Measurements from ENCODE around the gene BMP7.
"Not testable (repeated sequence)": the region's sequence is repeated elsewhere in the genome, so short reads cannot be mapped to it uniquely, and the experiment has no call there.

The BMP7 gene

DNA sequence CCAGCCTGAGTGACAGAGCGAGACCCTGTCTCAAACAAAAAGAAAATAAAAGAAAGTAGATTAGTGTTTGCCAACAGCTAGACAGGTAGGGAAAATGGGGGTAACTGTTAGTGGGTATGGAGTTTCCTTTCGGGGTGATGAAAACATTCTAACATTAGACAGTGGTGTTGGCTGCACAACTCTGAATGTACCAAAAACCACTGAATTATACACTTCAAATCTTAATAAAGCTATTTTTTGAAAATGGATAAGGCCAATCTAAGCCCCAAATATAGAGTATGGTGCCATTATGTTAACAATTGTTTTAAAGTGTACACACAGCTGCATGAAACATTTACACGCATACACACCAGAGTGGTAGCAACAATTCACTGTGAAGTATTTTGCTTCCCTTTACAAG lies 57.0 kb downstream of the BMP7 start:
- no peak for DNase-seq

DNA sequence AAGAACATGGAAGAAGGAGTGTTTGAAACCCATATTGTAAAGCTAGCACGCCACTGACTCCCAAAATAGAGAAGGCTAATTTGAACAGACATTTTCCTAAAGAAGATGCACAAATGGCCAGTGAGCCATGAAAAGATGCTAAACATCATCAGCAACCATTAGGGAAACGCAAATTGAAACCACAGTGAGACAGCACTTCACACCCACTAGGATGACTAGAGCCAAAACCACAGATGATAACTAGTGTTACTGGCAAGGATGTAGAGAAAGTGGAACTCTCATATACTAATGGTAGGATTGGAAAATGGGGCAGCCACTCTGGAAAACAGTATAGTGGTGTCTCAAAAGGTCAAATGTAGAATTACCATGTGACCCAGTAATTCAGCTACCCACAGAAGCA lies 58.2 kb downstream of the BMP7 start:
- no peak for DNase-seq

- no peak for DNase-seq
Measured at GRCh38 chr20:57207251-57207650, 59.2 kb downstream of the BMP7 start.

DNA sequence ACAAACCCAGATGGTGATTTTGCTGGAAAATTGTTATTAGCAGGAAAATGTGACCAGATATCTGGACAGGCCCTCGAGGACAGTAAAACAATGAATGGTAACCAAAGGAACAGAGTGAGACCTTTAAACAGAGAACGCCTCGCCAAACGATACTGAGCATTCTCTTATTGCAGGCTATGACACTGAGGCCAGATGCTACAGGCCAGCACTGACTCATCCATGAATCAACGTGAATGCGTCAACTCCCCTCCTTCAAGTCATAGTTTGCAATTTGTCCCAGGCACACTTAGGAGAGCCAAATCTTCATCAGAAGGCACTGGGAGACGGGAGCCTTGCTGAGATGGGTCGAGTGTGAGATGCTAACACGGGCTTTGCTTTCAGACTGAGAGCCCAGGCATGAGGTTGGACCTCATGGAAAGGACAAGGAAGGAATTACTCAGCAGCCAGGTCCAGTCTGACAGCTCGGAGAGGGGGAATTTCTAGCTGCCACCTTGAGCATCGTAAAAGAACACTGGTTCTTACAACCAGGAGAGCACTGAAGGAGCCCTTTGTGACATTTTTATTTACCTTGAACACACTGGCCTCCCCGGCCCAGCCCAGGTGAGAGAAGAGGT lies 60.7 kb downstream of the BMP7 start:
- no peak for DNase-seq

DNA sequence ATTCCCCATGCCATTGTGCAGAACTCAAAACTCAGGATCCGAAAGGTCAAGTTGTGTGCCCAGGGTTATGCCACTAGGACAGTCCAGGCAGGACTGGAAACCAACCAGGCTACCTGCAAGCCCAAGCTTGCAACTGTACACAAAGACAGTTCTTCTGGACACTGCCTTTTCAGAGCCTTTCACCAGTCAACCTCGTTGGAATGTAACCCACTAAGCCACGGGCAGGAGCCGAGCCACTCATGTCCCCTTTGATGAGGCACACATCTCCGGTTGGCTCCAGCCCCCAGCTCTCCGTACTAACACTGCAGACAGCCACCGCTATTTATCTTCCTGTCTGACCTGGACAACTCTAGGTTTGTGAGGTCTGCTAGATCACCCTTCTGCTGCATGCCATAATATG lies 62.5 kb downstream of the BMP7 start:
- no peak for DNase-seq

DNA sequence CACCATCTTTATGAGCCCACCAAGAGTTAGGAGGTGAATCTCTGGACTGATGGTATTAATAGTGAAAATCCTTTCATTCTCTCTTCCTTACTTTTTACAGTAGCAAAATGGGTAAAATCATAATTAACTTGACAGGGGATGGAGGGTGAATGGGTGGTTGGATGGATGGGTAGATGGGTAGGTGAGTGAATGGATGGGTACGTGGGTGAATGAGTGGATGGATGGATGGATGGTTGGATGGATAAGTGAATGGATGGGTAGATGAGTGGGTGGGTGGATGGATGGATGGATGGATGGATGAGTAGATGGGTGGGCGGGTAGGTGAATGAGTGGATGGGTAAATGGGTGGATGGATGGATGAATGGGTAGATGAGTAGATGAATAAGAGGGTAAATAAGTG lies 63.2 kb downstream of the BMP7 start:
- DNase-seq: no peak

DNA sequence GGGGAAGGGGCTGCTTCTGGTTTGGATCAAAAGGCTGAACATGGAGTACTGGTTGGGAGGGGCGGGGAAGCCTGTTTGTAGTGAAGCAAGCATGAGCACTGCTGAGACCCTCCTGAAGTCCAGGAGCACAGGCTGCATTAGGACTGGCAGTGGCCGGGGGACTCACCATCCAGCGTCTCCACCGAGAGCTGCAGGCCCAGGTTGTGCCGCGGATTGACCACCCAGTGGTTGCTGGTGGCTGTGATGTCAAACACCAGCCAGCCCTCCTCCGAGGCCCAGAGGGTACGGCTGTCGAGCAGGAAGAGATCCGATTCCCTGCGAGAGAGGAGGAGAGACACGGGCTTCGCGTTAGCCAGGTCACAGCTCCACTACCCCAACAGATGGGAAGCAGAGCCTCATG lies 64.1 kb downstream of the BMP7 start:
- no peak for DNase-seq

- no peak for DNase-seq
Measured at GRCh38 chr20:57200882-57201695, 65.4 kb downstream of the BMP7 start.

DNA sequence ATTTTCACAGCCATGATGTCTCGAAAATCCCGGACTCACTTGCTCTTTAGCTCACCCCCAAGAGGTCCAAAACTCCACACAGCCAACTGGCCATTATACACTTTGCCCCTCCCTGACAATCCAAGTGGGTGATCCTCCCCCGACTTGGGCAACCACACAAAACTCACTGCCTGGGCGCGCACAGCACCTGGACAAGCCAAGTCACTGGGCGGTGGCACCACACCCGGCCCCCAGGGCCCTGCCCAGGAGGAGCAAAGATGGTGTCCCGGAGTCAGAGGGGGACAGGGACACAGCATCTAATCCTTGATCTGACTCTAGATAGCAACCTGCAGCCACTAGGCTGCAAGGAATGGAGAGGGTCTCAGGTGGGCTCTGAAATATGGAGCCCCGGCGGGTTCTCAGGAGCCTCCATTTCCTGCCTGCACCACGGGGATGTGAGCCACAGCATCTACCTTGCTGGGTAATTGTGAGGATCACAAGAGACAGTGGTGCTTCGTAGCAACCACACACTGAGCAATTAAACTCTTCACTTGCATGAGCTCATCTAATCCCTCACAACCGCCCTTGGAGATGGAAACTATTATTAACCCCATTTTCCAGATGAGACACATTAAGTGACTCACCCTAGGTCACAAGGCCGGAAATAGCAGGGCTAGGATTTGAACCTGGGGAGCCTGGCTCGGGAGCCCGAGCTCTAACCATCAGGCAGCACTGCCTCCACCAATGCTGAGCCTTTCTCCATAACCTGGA lies 66.6 kb downstream of the BMP7 start:
- no peak for DNase-seq

- no peak for DNase-seq
Measured at GRCh38 chr20:57198132-57199072, 68.0 kb downstream of the BMP7 start.

- DNase-seq: no peak
Measured at GRCh38 chr20:57197352-57198131, 68.9 kb downstream of the BMP7 start.

DNA sequence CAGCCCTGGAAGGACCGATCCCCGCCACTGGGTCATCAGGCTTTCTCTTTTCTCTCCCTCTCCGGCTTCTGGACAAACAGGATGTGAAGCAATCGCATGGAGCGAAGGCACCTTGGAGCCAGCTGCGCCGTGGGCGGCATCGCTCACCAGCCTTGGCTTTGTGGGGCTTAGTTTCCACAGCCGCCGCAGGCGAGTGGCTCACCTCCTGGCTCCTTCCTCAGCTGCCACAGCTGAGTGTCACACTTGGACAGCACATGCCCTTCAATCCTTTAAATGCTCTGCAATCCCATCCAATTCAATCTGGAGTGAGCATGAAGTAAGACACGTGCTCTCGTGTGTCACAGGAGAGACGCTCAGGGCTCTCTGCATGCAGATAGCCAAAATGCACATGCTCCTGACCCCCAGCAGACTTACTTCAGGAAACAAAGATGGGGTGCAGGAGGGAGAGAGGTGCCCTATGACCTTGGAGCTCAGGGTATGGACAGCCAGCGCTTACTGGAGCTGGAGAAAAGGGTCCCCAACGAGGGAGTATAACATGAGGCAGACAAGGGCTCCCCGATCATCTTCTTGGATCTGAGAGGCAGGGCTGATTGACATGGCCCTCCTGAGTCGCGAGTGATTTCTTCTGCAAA lies 70.9 kb downstream of the BMP7 start:
- DNase-seq: no peak

DNA sequence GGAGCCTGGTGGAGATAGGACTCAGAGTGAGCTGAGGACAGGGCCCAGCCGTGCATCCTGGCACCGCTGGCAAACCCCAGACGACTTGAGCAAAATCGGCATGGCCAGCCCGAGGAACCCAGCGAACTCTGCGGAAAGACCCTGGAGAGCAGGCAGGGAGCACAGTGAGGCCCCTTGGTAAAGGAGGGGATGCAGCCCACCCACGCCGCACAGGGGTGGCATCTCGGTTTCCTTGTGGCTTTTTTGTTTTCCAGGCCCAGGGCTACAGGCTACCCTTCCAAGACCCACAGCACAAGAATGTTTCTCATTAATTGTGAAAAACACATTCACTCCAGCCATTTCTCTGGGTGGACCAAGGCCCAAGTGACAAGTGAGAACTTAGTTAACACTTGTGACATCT lies 71.4 kb downstream of the BMP7 start:
- DNase-seq: no peak

DNA sequence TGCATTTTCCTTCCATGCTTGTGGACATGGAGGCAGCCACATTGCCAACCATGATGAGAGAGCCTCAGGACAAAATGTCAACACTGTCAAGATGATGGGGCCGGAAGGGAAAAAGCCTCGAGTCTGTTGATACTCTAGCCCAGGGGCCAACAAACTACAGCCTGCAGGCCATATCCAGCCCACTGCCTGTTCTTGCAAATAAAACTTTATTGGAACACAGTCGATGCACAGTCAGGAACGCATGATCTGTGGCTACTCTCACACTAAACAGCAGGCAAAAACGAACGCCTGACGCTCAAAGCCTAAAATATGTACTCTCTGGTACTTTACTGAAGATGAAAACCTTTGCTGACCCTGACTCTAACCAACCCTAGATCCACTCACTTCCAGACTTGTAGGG lies 72.3 kb downstream of the BMP7 start:
- no peak for DNase-seq

- DNase-seq: no peak
Measured at GRCh38 chr20:57193094-57193493, 73.3 kb downstream of the BMP7 start.

GRCh38 chr20:57192311-57192710 lies 74.1 kb downstream of the BMP7 start:
- DNase-seq: no peak

DNA sequence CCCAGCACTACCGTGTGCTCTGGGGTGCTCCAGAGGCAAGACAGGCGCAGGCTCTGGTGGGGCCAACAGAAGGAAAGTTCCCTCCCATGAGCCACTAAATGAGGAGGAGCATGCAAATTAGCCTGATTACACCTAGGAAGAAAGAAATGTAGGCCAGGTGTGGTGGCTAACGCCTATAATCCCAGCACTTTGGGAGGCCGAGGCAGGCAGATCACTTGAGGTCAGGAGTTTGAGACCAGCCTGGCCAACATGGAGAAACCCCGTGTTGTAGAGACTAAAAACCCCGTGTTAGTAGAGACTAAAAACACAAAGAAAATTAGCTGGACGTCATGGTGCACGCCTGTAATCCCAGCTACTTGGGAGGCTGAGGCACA lies 75.2 kb downstream of the BMP7 start:
- not testable (repeated sequence) for DNase-seq

DNA sequence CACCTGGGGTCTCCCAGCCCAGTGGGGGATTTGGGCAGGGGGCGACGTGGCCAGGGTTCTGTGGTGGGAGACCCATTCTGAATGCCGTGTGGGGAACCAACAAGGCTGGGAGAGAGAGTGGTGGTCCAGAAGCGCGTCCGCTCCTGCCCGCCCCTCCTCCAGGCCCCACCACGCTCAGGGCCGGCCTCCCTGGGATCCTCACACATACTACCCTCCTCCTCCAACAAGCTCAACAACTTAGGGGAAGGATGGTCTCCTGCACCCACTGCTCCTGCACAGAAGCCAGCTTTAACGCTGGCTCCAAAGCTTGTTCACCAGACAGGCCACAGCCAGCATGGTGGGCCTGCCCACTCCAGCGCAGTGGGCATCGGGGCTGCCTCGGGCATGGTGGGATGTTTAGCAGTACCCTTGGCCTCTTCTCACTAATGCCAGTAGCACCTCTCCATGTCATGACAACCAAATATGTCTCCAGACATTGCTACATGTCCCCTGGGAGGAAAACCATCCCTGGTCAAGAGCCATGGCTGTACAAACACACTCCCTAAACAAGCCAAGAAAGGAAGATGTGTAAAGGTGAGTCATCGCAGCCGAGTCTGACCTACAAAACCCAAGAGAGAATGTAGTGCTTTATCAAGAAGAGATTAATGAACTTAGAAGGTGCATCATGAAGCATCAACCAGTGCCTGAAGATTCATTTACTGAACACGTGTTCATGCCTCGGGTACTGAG lies 75.7 kb downstream of the BMP7 start:
- no peak for DNase-seq

DNA sequence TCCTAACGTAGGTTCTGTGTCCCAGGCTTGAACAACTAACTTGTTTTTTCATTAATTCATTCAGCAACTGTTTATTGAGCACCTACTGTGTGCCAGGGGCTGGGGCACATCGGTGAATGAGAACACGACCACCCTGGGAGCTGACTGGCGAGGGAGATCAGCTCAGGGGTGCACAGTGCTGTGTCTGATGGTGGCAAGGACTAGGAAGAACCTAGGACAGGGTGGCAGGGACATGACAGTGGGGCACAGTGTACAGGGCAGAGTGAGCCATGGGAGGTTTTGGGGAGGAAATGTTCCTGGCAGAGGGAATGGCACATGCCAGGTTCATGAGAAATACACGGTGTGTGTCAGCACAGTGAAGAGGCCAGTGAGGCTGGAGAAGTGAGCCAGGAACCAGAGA lies 76.7 kb downstream of the BMP7 start:
- no peak for DNase-seq

- no peak for DNase-seq
Measured at GRCh38 chr20:57188576-57189079, 77.8 kb downstream of the BMP7 start.

DNA sequence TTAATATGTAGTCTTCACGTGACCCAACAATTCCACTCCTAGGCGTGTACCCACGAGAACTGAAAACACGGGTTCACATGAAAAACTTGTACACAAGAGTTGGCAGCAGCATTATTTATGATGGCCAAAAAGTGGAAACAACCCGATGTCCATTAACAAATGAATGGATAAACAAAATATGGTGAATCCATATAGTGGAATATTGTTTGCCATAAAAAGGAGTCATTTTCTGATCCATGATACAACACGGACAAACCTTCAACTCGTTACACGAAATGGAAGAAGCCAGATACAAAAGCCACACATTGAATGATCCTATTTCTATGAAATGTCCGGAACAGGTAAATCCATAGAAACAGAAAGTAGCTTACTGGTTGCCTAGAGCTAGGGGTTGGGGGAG lies 78.4 kb downstream of the BMP7 start:
- DNase-seq: no peak

All from CD4-positive, alpha-beta T cell treated with Interleukin-10 for 1 hour (primary cell).